Measurements from ENCODE around the gene C19orf25. TPM values are rescaled to one million over a fixed set of nuclear protein-coding genes. Genes with fewer than 3 reads are reported as not detected.

The C19orf25 gene
- total RNA-seq, 1 donor from 2014 or later = 25.0 TPM

DNA sequence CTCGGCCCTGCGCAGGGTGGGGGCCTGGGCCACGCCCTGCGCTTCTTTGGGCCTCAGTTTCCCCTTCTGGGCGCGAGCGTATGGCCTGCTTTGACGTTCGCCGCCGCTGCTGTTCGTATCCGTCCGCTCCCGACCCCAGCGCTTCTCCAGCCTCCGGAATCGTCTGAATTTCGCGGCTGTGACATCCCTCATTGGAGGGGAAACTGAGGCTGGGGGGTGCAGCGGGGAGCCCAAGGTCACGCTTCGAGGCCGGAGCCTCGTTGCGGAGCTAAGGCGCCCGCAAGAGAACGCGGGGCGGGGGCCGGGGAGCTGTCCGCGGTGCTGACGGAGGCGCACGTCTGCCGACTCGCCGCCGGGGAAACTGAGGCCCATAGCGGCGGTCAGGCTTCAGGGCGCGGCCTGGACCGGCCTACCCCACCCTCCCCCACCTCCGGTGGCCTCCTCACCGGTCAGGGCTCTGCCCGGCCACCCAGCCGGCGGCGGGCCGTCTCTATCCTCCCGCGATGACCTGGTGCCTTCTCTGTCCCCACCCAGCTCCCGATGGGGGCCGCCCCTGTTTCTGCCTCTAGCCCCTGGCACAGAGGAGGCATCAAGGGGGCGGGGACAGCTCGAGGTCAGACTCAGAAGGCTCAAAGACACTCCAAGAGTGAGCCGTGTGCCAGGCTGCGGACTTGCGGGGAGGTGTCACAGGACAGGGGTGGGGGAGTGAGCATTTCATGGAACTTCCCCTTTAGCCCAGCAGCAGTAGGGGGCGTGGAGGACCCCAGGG lies 32.1 kb downstream of the C19orf25 start:
- no peak for DNase-seq (ENCODE audit: extremely low spot score in 2 of 2)
- peaks cover 27% of the 10 kb centered on the region for H3K4me1 ChIP-seq
- peak overlapping the region; percentile 28 to 32 for H3K4me3 ChIP-seq
- H3K36me3 ChIP-seq = peaks cover 0 to 11% of the 10 kb centered on the region in 2 donors
- peaks cover 40% of the 10 kb centered on the region for H3K27me3 ChIP-seq
- TF ChIP-seq CTCF (IDR thresholded peaks at IDR 0.05) (no peak), POLR2A (IDR thresholded peaks at IDR 0.05) (no peak), POLR2AphosphoS5 (IDR thresholded peaks at IDR 0.05; ENCODE audit: insufficient read depth in 1 of 2, low read depth in 1 of 2) (no peak)
- H3K9me3 ChIP-seq = no peaks in the 10 kb centered on the region
- H3K27ac ChIP-seq = no peak overlapping the region
- intact Hi-C loops (cut with DNase I) = loop anchor here (10.0 kb wide), 1 partner anchor 172 kb away; the partner anchor contains the start of gene FAM174C

GRCh38 chr19:1445932-1446712 lies 32.9 kb downstream of the C19orf25 start:
- Histone ChIP-seq H3K4me1 (peaks cover 29% of the 10 kb centered on the region), H3K36me3 (peaks cover 0 to 18% of the 10 kb centered on the region in 2 donors), H3K27me3 (peaks cover 40% of the 10 kb centered on the region), H3K4me3 (peak overlapping the region; percentile 28 to 32), H3K27ac (no peak overlapping the region), H3K9me3 (no peaks in the 10 kb centered on the region)
- TF ChIP-seq POLR2AphosphoS5 (IDR thresholded peaks at IDR 0.05; ENCODE audit: insufficient read depth in 1 of 2, low read depth in 1 of 2) (no peak), POLR2A (IDR thresholded peaks at IDR 0.05) (no peak), CTCF (IDR thresholded peaks at IDR 0.05) (no peak)
- no peak for DNase-seq (ENCODE audit: extremely low spot score in 2 of 2)
- intact Hi-C loops (cut with DNase I) = loop anchor here (10.0 kb wide), 1 partner anchor 171 kb away; the partner anchor contains the start of gene FAM174C

DNA sequence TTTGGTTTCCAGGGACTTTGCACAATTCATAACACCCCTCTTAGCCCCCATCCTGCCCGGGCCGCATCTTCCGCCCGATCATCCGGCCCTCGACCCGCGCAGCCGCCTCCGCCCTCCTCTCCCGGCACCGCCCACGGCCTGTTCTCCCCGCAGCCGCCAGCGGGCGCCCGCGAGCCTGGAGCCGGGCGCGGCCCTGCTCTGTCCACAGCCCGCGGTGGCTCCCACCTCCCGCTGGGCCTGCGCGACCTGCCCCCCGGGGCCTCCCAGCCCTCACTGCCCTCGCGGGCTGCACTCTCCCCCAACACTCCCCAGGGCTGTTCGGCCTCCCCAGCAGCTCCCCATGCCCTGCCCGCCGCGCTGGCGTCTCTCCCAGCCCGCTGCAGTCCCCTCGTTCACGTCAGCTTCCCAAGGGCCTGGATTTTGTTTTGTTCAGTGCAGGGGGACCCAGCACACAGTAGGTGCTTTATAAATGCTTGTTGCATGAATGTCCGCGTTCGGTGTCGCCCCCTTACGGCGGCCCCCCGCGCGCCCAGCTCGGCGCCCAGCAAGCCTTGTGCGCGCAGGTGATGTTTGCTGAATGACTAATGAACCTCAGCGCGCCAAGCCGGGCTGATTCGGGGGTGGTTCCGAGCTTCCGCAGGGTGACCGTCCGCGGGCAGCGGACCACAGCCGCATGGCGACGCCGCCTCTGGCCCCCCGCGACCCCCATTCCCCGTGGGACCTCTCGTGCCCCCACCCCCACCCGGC lies 33.7 kb downstream of the C19orf25 start:
- H3K9me3 ChIP-seq = no peaks in the 10 kb centered on the region
- peaks cover 37% of the 10 kb centered on the region for H3K4me1 ChIP-seq
- peaks cover 0 to 26% of the 10 kb centered on the region in 2 donors for H3K36me3 ChIP-seq
- TF ChIP-seq POLR2AphosphoS5 (IDR thresholded peaks at IDR 0.05; ENCODE audit: insufficient read depth in 1 of 2, low read depth in 1 of 2) (no peak), CTCF (IDR thresholded peaks at IDR 0.05) (peak; percentile 31 to 83 (median 68)), POLR2A (IDR thresholded peaks at IDR 0.05) (no peak)
- no peak for DNase-seq (ENCODE audit: extremely low spot score in 2 of 2)
- intact Hi-C loops (cut with DNase I) = loop anchor here (10.0 kb wide), 1 partner anchor 171 kb away; the partner anchor contains the start of gene FAM174C
- H3K27ac ChIP-seq = no peak overlapping the region
- peak overlapping the region; percentile 28 to 32 for H3K4me3 ChIP-seq
- H3K27me3 ChIP-seq = peaks cover 34% of the 10 kb centered on the region

GRCh38 chr19:1441677-1442438 lies 37.2 kb downstream of the C19orf25 start:
- H3K27ac ChIP-seq = no peak overlapping the region

More at GRCh38 chr19:1441677-1442438, 37.2 kb downstream of the C19orf25 start:
- H3K4me3 ChIP-seq = no peak overlapping the region
- DNase-seq (ENCODE audit: extremely low spot score in 2 of 2) = no peak
- peaks cover 56% of the 10 kb centered on the region for H3K4me1 ChIP-seq
- TF ChIP-seq POLR2AphosphoS5 (IDR thresholded peaks at IDR 0.05; ENCODE audit: insufficient read depth in 1 of 2, low read depth in 1 of 2) (no peak), CTCF (IDR thresholded peaks at IDR 0.05) (no peak), POLR2A (IDR thresholded peaks at IDR 0.05) (no peak)
- peaks cover 0 to 36% of the 10 kb centered on the region in 2 donors for H3K36me3 ChIP-seq
- H3K9me3 ChIP-seq = no peaks in the 10 kb centered on the region
- intact Hi-C loops (cut with DNase I) = loop anchor here (10.0 kb wide), 1 partner anchor 167 kb away; the partner anchor contains the start of gene FAM174C
- H3K27me3 ChIP-seq = peaks cover 13% of the 10 kb centered on the region
